SHP77 treated with DMSO at 0.1 percent for 48 hours (cell line): Measurements from ENCODE around the gene FOXK1.
"Not testable (repeated sequence)": the region's sequence is repeated elsewhere in the genome, so short reads cannot be mapped to it uniquely, and the experiment has no call there.

Experiments used
- DNase-seq: peaks from one replicate; lab custom pipeline; 2025; lab: John Stamatoyannopoulos, UW

FOXK1 gene

DNA sequence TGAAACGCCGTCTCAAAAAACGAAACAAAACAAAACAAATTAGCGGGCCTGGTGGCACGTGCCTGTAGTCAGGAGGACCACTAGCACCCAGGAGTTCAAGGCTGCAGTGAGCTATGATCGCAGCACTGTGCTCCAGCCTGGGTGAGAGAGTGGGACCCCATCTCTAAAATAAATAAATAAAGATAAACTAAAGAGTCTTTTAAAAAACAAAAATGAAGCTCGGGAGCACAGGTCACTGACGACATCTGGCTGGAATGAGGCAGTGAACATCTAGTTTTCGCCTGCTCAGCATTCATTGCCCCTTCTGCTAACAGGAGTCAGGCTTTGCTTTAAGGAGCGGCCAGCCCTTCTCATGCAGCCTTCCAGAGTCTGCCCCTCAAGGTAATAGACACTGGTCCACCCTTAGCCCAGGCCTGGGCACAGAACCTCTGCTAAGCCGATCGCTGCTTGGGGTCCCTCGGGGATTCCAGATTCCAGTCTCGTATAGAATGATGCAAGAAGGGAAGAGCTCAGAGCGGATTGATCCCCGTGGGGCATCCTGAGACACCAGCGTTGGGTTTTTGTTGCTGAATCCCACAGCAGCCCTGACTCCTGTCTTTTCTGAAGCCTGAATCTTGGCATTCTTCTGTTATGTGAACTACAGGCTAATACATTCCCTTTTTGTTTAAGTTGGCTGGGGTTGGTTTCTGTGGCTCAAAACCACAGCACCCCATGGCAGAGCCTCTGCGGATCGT lies 14.2 kb upstream of the FOXK1 start:
- DNase-seq = no peak

DNA sequence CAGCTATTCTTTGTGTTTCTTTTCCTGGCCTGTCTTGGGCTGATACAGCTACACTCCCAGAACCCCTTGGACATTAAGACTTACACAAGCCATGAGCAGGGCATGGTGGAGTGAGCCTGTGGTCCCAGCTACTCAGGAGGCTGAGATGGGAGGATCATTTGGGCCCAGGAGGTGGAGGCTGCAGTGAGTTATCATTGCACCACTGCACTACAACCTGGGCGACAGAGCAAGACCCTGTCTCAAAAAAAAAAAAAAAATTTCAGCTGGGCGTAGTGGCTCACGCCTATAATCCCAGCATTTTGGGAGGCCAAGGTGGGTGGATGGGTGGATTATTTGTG lies 13.6 kb upstream of the FOXK1 start:
- no peak for DNase-seq

DNA sequence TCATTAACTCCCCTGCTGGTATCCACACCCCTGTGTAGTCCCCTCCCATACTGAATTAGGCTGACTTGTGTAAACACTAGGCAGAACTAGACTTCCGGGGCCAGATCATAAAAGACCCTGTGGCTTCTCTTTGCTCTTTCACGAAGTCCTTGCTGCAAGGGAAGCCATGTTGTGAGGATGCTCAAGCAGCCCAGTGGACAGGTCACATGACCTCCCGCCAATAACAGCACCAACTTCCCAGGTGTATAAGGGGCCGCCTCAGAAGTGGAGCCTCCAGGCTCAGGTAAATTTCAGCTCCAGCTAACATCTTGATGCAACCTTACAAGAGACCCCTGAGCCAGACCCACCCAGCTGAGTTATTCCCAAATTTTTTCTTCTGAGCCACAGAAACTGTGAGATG lies 11.3 kb upstream of the FOXK1 start:
- no peak for DNase-seq

DNA sequence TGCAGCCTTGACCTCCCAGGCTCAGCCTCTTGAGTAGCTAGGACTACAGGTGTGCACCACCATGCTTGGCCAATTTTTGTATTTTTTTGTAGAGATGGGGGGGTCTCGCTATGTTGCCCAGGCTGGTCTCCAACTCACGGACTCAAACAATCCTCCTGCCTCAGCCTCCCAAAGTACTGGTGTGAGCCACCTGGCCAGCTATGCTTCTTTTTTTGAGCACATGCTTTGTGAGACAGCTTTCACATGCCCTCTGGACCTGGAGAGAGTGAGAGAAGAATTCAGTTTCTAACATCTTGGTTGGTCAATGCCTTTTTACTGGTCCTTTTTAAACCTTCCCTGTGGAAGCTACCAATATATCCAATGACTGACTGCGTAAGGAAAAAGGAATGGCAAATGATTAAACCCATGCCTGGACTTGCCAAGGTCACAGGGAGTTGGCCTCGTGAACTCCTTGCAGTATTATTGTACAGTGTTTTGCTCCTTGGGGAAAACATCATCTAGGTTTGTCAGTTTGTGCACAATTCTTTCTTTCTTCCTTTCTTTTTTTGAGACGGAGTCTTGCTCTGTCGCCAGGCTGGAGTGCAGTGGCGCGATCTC lies 6.2 kb upstream of the FOXK1 start:
- no peak for DNase-seq

DNA sequence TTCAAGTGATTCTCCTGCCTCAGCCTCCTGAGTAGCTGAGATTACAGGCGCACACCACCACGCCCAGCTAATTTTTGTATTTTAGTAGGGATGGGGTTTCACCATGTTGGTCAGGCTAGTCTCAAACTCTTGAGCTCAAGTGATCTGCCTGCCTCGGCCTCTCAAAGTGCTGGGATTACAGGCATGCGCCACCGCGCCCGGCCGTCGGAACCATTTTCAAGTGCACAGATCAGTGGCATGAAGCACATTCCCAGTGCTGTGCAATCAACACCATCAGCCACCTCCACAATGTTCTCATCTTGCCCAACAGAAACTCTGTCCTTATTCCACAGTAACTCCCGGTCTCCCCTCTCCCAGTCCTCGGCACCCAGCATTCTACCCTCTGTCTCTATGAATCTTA lies 4.6 kb upstream of the FOXK1 start:
- not testable (repeated sequence) for DNase-seq

DNA sequence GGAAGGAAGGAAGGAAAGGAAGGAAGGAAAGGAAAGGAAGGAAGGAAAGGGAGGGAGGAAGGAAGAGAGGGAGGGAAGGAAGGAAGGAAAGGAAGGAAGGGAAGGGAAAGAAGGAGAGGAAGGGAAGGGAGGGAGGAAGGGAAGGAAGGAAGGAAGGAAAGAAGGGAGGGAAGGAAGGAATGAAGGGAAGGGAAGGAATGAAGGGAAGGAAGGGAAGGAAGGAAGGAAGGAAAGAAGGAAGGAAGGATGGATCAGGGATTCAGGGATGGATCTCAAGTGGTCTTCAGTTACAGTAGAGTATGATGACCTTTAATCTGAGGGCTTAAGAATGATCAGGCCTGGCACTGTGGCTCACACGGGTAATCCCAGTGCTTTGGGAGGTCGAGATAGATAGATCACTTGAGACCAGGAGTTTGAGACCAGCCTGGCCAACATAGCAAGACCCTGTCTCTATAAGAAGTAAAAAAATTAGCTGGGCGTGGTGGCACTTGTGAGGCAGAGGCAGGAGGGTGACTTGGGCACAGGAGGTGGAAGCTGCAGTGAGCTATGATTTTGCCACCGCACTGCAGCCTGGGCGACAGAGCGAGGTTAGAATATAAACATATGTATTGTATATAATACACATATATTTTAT lies 760 bp upstream of the FOXK1 start:
- no peak for DNase-seq

DNA sequence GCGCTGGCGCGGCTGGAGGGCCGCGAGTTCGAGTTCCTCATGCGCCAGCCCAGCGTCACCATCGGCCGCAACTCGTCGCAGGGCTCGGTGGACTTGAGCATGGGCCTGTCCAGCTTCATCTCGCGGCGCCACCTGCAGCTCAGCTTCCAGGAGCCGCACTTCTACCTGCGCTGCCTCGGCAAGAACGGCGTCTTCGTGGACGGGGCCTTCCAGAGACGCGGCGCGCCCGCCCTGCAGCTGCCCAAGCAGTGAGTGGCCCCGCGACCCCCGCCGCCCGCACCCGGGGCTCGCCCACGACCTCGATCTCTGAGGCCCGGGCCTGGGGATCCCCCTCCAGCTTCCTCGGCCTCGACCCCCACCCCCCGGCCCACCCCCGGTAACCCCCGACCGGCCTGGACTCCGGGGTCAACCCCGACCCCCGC lies 537 bp downstream of the FOXK1 start:
- DNase-seq = no peak

DNA sequence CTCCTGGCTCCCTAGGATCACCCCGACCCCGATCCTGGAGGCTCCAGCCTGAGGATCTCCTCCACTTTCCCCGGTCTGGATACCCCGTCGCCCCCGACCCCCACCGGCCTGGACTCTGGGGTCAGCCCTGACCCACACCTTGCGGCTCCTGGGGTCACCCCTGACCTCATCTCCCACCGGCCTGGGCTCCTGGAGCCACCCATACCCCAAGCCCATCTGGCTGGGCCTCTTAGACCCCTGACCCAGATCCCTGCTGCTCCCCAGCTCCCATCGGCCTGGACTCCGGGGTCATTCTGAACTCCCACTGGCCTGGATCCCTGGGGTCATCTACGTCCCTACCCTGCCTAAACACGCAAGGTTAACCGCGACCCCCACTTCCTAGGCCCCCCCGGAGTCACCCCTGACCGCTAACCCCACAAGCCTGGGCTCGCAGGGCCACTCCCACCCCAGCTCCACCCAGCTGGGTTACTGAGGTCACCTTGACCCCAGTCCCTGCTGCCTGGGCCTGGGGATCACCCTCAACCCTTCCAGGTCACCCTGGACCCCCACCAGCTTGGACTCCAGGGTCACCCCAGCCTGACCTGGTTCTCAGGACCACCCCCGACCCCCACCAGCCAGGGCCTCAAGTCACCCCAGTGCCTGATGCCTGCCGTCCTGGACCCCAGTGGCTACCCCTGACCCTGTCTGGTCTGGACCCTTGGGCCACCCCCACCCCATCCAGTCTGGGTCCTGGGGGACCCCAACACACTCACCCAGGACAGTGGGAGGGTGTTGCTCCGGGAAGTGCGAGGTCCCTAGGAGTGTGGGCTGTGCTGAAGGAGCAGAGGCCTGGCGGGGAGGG lies 1.2 kb downstream of the FOXK1 start:
- DNase-seq = no peak

DNA sequence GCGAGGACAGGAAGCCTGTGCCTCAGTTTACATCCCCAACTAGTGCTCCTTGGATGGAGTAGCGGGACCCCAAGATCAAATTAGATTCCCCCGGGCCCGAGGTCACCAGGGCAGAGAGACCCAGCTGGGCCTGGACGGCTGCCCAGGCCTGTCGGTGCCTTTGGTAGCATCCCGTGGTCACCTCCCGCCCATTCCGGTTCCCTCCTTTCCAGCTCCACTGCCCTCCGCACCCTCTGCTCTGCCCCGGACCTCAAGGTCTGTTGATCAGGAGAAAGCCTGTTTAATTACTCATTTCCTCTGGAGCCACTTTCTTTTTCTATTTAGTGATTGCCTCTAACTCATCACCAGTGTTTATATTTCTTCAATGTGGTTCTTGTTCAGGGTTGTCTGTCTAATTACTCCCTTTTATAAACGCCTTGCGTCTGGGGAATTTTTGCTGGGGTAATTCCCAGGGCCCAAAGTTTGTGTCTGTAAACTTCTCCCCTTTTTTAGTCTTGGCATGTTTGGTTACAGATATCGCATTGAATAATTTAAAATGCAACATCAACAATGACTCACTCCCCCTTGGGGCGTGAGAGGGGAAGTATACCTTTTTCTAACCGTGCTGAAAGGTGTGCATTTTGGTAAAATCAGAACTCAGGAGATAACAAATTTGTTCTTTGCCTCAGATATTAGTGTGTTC lies 1.9 kb downstream of the FOXK1 start:
- DNase-seq = no peak

DNA sequence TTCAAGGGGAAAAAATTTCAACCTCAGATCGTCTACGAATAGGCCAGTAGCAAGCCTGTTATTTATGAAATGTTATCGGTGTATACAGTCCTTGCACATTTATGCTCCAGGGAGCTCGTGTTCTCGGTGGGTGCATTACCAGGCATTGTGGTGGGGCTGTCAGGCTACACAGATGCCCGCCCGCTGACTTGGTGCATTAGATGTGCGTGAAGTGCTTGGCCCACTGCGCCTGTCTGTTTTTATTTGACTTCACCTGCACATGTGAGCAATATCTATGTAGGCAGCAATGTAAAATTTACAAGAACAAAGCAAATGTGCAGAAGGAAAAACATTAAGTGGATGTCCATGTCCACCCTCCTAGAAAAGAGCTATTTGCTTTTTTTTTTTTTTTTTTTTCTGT lies 2.8 kb downstream of the FOXK1 start:
- no peak for DNase-seq

DNA sequence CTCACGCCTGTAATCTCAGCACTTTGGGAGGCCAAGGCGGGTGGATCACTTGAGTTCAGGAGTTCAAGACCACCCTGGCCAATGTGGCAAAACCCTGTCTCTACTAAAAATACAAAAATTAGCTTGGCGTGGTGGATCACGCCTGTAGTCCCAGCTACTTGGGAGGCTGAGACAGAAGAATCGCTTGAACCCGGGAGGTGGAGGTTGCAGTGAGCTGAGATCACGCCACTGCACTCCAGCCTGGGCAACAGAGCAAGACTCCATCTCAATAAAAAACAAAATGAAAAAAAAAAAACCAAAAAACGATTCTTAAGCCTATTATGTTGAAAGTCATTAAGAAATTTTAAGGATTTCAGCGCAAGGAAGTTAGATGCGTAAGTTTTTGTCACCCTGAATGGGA lies 3.6 kb downstream of the FOXK1 start:
- not testable (repeated sequence) for DNase-seq

DNA sequence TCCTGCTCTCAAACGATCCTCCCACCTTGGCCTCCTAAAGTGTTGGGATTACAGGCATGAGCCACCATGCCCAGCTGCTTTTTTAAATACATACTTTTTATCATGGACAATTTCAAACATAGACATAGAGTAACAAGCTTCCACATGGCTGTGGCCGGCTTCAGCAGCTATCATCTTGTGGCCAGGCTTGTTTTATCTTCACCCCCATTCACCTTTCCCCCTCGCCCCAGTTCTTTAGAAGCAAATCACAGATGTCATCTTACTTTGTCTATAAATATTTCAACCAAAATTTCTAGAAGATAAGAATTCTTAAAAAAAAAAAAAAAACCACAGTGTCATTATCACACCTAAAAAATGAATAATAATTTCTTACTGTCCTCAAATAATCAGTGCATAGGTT lies 5.9 kb downstream of the FOXK1 start:
- DNase-seq = no peak

DNA sequence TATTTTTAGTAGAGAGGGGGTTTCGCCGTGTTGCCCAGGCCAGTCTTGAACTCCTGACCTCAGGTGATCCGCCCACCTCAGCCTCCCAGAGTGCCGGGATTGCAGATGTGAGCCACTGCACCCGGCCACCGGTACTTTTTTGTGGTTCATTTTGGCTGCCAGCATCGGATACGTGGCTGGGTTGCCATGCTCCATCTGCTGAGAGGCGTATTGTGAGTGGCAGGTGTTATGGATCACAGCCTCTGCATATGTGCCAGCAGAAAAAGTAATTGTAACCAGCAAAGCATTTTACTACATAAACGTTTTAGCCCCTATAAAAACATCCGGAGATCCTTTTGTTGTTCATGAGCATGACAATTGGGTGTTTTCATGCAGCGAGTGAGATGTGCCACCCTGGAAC lies 7.1 kb downstream of the FOXK1 start:
- DNase-seq = no peak

DNA sequence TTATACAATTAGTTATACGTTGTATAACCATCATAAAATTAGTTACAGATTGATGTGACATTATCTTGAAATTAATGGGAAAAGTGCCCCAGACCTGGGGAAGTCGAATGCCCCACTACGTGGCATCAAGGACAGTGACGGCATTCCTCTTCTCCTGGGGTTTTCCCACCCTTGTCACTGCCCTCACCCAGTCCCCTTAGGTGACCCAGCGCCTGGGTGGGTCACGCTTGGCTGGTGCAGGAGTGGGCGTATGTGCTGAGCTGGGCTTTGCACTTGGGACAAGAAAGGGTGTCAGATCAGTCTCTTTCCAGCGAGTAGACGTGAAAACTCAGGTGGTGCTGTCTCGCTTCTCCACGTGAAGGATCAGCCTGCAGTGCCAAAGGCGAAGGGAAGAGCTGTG lies 7.6 kb downstream of the FOXK1 start:
- no peak for DNase-seq

DNA sequence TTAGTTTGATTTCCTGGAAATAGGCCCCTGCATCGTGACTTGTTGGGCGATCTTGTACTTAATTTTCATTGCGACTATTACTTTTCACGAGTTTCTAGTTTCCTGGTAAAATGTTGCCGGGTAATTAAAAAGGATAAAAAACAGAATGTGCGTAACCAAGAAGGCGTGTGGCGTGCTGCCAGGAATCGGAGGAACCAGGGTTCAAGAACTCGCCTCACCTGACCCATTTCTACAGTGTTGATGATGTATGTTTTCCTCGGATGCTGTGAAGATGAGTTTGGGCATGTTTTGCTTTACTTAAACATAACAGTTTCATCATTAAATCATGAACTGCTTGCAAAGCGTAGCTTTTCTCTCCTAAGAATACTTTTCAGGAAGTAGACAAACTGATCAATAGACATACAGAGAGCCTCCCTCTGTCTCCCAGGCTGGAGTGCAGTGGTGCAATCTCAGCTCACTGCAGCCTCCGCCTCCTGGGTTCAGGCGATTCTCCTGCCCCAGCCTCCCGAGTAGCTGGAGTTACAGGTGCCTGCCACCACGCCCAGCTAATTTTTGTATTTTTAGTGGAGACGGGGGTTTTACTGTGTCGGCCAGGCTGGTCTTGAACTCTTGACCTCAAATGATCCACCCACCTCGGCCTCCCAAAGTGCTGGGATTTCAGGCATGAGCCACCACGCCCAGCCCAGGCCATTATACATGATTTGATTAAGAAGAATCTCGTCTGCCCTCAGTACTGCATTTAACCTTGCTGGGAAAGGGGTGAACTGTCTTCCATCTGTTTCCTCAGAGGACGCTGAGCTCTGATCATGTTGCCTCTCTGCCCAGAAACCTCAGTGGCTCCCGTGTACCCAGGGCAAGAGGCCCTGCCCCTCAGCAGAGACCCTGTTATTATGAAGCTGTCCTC lies 9.1 kb downstream of the FOXK1 start:
- no peak for DNase-seq

DNA sequence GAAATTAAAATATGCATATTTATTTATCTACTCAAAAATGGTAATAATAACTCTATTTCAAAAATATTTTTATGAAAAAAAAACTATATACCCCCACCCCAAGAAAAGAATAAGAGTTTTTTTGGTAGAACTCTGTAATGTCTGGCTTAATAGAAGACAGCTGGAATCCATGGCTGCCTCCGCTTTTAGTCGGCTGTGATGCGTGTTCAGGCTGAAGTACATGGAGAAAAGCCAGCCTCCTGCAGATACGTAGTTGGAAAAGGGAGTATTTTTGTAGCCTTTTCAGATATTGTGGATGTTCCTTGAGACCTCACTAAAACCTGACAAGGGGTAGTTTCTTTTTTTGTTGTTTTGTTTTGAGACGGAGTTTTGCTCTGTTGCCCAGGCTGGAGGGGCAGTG lies 10.0 kb downstream of the FOXK1 start:
- no peak for DNase-seq

DNA sequence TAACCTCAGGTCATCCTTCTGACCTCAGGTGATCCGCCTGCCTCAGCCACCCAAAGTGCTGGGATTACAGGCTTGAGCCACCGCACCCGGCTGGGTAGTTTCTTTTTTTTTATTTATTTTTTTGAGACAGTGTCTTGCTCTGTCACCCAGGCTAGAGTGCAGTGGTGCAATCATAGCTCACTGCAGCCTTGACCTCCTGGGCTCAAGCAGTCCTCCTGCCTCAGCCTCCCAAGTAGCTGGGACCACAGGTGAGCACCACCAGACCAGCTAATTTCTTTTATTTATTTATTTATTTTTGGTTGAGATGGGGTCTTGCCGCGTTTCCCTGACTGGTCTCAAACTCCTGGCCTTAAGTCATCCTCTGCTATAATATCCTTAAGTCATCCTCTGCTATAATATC lies 10.5 kb downstream of the FOXK1 start:
- DNase-seq = not testable (repeated sequence)

DNA sequence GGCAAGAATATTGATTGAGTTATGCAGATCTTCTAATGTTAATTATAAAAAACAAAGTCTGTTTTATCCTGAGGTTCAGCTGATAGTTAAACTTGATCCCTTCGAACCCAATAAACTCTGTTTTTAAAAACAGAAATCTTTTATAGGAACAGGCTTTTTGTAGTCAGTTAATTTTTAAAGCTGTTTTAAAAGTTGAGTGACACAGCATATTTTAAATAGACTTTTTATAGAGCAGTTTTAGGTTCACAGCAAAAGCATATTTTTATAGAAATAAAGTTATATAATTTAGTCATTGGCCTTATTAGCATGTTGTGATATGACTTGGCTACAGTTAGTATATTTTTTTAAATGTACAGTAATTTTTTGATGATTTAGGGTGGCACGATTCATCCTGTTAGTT lies 11.1 kb downstream of the FOXK1 start:
- no peak for DNase-seq

DNA sequence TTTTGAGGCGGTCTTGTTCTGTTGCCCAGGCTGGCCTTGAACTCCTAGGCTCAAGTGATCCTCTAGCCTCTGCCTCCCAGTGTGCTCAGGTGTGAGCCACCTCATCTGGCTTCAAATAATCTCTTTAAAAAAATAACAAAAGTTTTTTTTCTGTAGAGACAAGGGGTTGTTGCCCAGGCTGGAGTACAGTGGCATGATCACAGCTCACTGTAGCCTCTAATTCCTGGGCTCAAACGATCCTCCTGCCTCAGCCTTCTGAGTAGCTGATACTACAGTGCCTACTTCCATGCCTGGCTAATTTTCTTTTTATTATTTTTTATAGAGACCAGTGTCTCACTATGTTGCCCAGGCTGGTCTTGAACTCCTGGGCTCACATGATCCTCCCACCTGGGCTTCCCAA lies 11.7 kb downstream of the FOXK1 start:
- no peak for DNase-seq

DNA sequence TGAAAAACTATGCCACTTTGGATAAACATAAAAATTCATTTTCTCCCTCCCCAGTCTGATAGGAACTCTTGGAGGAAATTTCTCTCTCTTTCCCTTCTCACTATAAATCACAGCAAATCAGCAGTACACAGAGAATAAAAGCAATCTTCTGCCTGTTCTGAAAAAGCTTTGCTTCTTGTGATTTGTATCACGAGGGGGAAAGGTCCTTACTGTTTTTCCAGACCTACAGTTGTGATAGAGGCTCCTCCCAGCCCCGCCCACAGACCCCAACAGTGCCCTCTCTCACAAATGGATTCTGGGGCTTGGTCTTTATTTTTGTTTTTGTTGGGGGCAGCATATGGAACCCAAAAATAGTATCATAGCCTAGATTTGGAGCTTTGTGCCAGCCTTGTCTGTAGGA lies 12.2 kb downstream of the FOXK1 start:
- DNase-seq = no peak

DNA sequence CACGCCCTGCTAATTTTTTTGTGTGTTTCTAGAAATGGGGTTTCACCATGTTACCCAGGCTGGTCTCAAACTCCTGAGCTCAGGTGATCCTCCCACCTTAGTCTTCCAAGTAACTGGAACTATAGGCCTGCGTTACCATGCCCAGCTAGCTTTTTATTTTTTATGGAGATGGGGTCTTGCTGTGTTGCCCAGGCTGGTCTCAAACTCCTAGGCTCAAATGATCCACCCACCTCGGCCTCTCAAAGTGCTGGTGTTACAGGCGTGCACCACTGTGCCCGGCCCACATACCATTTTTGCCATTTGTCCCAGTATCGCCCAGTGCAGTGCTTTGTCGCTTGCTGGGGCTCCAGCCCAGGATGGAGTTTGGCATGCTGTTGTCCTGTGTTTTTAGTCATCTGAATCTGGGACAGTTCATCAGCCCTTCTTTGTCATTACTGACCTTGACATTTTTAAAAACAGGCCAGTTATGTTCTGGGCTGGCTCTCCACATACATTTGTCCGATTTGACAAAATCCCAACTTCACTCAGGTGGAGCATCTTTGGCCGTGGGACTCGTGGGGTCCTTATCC lies 16.7 kb downstream of the FOXK1 start:
- DNase-seq = no peak
